WI38 (cell line): ENCODE measurements around the gene KRT86.
A peak's percentile ranks its signal among the peaks of the same experiment; 100 is the strongest.
"Not testable (repeated sequence)": the region's sequence is repeated elsewhere in the genome, so short reads cannot be mapped to it uniquely, and the experiment has no call there.

Source experiments
- H3K4me3 ChIP-seq: 2 replicates; pipeline ENCODE4 v1.5.1; 2011; ENCODE audit warnings: low read depth, mild to moderate bottlenecking, control low read depth, low read length
- CTCF ChIP-seq: IDR thresholded peaks from 2 replicates; pipeline ENCODE4 v1.5.1; 2012; ENCODE audit warnings: low read depth, mild to moderate bottlenecking, control low read depth, low read length

KRT86 gene

GRCh38 chr12:52300796-52301691, 26.6 kb downstream of the KRT86 start:
- no peak overlapping the region for H3K4me3 ChIP-seq
- no peak for TF ChIP-seq CTCF

DNA sequence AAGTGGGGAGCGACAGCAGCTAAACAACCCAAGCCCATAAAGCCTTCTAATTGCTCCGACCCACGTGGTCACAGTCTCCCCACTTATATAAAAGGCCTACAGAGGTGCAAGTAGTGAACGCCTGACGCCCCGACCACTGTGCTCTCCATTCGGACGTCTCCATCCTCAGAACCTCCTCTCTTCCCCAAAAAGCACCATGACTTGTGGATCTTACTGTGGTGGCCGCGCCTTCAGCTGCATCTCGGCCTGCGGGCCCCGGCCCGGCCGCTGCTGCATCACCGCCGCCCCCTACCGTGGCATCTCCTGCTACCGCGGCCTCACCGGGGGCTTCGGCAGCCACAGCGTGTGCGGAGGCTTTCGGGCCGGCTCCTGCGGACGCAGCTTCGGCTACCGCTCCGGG, 27.3 kb downstream of the KRT86 start:
- H3K4me3 ChIP-seq, result not testable (repeated sequence)

- not testable (repeated sequence) for H3K4me3 ChIP-seq
Observed at GRCh38 chr12:52302242-52302914, 27.9 kb downstream of the KRT86 start.

DNA sequence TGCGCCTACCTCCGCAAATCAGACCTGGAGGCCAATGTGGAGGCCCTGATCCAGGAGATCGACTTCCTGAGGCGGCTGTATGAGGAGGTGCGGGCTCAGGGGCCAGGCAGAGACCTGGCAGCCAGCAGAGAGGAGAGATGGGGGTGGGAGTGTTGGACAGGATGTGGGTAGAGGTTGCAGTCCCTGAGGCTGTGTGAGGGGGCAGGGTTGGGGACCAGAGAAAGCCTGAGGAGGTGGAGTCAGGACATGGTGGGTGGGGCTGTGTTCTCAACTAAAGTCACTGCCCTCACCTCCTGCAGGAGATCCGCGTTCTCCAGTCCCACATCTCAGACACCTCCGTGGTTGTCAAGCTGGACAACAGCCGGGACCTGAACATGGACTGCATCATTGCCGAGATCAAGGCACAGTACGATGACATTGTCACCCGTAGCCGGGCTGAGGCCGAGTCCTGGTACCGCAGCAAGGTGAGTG, 30.5 kb downstream of the KRT86 start:
- H3K4me3 ChIP-seq, result not testable (repeated sequence)

- H3K4me3 ChIP-seq, result no peak overlapping the region
- TF ChIP-seq CTCF, result no peak
Observed at GRCh38 chr12:52305921-52306705, 31.7 kb downstream of the KRT86 start.

- TF ChIP-seq CTCF, result no peak
- no peak overlapping the region for H3K4me3 ChIP-seq
Observed at GRCh38 chr12:52306731-52307130, 32.3 kb downstream of the KRT86 start.

DNA sequence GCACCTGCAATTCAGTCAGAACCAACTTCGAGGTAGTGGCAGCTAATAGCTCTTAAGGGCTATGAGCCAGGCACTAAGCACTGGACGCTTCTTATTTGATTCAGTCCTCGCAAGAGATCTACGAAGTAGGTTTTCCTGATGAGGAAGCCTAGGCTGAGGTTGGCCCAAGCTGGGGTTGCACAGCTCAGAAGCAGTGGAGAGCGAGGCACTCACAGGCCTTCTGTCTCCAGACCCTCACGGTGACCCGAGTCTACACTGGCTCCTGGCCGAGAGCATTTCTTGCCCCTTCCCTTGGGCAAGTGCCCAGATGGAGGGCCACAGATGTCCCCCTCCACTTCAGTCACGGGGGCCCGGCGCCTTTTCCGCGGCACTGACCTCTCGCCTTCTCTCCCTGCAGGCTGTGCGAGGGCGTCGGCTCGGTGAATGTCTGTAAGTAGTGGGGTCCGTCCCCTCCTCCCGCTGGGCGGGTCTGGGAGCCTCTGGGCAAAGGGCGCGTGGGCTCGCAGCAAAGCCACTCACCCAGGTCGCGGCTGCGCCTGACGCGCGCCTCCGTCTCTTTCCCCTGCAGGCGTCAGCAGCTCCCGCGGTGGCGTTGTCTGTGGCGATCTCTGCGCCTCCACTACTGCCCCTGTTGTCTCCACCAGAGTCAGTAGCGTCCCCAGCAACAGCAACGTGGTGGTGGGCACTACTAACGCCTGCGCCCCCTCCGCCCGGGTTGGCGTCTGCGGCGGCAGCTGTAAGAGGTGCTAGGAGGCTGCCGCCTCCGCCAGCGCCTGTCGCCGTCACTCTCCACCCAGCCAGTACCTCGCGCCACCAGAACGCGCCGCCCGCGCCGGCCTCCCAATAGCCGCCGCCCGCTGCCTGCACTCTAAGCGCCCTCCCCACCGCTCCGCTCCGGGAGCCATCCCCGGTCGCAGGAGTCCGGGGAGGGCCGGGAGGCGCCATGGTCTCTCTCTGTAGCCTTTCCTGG, 33.7 kb downstream of the KRT86 start:
- peak overlapping the region; percentile 43; the same call in 1 of the 2 replicates for H3K4me3 ChIP-seq

More for the DNA sequence above, 33.7 kb downstream of the KRT86 start:
- no peak for TF ChIP-seq CTCF
